Karpas-422 (cell line): ENCODE measurements around the gene TUBB4B. TPM values are rescaled to one million over a fixed set of nuclear protein-coding genes. Genes with fewer than 3 reads are reported as not detected.
A peak's percentile ranks its signal among the peaks of the same experiment; 100 is the strongest.

ENCODE experiments used
- DNase-seq: peaks from one replicate; pipeline ENCODE4 v3.0.0-alpha.2; 2015
- H2AFZ ChIP-seq: fragments of 200-600 bp; sonication (generic); 2 replicates; pipeline ENCODE4 v1.6.1; 2014; ENCODE audit warnings: antibody characterized with exemption, low read length, mixed read lengths
- H3K27ac ChIP-seq: fragments of 200-600 bp; sonication (generic); 2 replicates; pipeline ENCODE4 v1.5.1; 2014; ENCODE audit warnings: mild to moderate bottlenecking, low read length, moderate library complexity
- H3K27me3 ChIP-seq: fragments of 200-600 bp; sonication (generic); 2 replicates; pipeline ENCODE4 v1.6.1; 2014; ENCODE audit warnings: low read length, mixed read lengths
- H3K36me3 ChIP-seq: fragments of 200-600 bp; sonication (generic); 2 replicates; pipeline ENCODE4 v1.6.1; 2014; ENCODE audit warnings: low read length, mixed read lengths; ENCODE audit not compliant: insufficient read depth
- H3K4me1 ChIP-seq: fragments of 200-600 bp; sonication (generic); 2 replicates; pipeline ENCODE4 v1.6.1; 2014; ENCODE audit warnings: mild to moderate bottlenecking, low read length, mixed read lengths
- H3K4me2 ChIP-seq: fragments of 200-600 bp; sonication (generic); 2 replicates; pipeline ENCODE4 v1.6.1; 2014; ENCODE audit warnings: low read length, low read depth, mild to moderate bottlenecking; ENCODE audit not compliant: poor library complexity, severe bottlenecking
- H3K4me3 ChIP-seq: fragments of 200-600 bp; sonication (generic); 2 replicates; pipeline ENCODE4 v1.5.1; 2014; ENCODE audit warnings: mild to moderate bottlenecking, antibody characterized with exemption, low read length, mixed read lengths
- H3K79me2 ChIP-seq: fragments of 200-600 bp; sonication (generic); 2 replicates; pipeline ENCODE4 v1.6.1; 2014; ENCODE audit warnings: mild to moderate bottlenecking, low read length, mixed read lengths
- H3K9ac ChIP-seq: fragments of 200-600 bp; sonication (generic); 2 replicates; pipeline ENCODE4 v1.6.0; 2014; ENCODE audit warnings: low read length
- H3K9me2 ChIP-seq: fragments of 200-600 bp; sonication (generic), shearing (Covaris generic); replicated peaks from 2 replicates; pipeline ENCODE4 v1.6.0; 2014; ENCODE audit warnings: mild to moderate bottlenecking, low read length, moderate library complexity; ENCODE audit not compliant: insufficient read depth
- H3K9me3 ChIP-seq: fragments of 300-700, 200-600 bp; sonication (generic); 2 replicates; pipeline ENCODE4 v1.6.1; 2014; ENCODE audit warnings: low read length, mixed read lengths
- H4K20me1 ChIP-seq: fragments of 200-600 bp; sonication (generic); 2 replicates; pipeline ENCODE4 v1.6.1; 2014; ENCODE audit warnings: mild to moderate bottlenecking, antibody characterized with exemption, low read length, low read depth; ENCODE audit not compliant: insufficient read depth
- total RNA-seq: library from RNA; depleted of rRNA; stranded (reverse); fragments of >200 nt; shearing (Covaris generic); gene quantifications from 2 replicates; pipeline ENCODE4 v1.2.3, GENCODE V29; 2014; ENCODE audit warnings: low replicate concordance

TUBB4B gene
- total RNA-seq, 1 experiment from 2014 or later: 97.1 TPM

DNA sequence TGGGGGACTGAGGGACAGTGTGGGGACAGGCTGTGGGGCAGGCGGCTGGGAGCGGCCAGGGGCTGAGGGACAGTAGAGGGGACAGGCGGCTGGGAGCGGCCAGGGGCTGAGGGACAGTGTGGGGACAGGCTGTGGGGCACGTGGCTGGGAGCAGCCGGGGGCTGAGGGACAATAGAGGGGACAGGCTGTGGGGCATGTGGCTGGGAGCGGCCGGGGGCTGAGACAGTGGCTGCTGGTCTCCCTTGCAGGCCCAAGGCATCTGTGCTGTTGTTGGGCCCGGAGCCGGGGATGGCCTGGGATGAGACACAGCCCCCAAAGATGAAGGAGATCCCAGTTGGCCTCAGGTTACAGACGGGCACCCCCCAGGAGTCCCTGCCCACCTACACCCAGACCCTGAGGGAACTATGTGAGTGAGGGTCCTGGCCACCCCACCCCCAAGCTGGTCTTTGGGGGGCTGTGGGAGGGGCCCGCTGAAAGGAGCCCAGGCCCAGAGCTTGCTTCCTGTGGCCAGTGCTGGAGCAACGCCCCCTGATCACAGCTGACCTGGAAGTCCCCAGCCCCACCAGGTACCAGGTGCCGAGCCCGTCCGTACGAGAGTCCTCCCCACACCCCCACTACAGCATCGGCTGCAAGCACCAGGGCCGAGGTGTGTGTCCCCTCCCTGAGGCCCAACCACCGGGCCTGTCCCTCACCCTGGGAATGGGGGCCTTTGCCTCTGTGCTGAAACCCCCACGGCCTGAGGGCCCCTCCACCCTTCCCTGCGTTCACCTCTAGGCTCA, 10.6 kb downstream of the TUBB4B start:
- no peaks in the 10 kb centered on the region for H3K9me3 ChIP-seq
- no peaks in the 10 kb centered on the region for H3K9me2 ChIP-seq
- H3K9ac ChIP-seq: no peak overlapping the region
- peaks cover 14% of the 10 kb centered on the region for H3K79me2 ChIP-seq
- H3K27ac ChIP-seq: no peak overlapping the region
- H3K4me1 ChIP-seq: peaks cover 39% of the 10 kb centered on the region
- H3K4me2 ChIP-seq: peak overlapping the region; percentile 92
- peaks cover 11% of the 10 kb centered on the region; the same call in 1 of the 2 replicates for H4K20me1 ChIP-seq
- no peaks in the 10 kb centered on the region for H3K27me3 ChIP-seq
- H2AFZ ChIP-seq: no peak overlapping the region
- no peak overlapping the region for H3K4me3 ChIP-seq
- DNase-seq: no peak
- peaks cover 4% of the 10 kb centered on the region for H3K36me3 ChIP-seq

DNA sequence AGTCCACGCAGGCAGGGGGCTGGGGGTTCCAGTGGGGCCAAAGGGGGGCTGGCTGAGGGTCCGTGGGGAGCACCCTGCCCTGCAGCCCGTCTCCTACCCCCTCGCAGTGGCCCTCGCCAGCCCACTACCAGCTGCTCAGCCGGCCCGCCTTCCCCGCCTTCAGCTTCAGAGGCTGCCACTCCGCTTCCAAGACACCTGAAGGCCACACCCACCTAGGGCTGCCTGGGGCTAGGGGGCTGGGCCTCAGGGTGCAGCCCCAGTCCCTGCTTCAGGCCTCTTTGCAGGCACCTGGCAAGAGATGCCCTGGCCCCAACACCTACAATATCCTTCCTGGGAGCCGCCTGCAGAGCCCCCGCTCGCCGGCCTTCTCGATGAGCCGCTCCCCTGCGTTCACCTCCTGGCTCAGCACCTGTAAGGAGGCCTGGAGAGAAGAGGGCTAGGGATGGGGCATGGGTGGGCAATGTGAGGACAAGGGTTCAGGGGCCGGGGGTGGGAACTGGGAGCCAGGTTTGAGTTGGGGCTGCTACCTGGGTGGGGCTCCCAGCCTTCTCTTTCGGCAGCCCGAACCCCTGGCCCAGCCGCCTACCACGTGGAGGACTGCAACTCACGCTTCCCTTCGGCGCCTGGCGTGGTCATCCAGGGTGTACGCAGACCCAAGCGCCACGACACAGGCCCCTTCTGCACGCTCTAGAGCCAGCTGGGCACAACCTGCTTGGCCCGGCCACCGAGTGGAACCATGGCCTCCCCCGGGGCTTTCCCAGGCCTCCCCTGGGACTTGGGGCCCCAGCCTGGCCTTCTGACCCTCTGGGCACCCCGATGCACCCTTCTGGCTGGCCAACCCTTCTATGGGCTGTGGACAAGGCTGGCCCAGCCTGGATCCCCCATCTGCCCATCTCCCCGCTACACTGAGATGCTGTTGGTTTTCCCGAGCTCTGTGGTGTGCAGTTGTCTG, 11.7 kb downstream of the TUBB4B start:
- peaks cover 14% of the 10 kb centered on the region; the same call in 1 of the 2 replicates for H4K20me1 ChIP-seq
- peaks cover 19% of the 10 kb centered on the region for H3K79me2 ChIP-seq
- H3K9ac ChIP-seq: peak overlapping the region; percentile 81
- peaks cover 8% of the 10 kb centered on the region for H3K36me3 ChIP-seq
- H3K4me2 ChIP-seq: peak overlapping the region; percentile 92
- H2AFZ ChIP-seq: peak overlapping the region; percentile 27; the same call in 1 of the 2 replicates
- H3K4me3 ChIP-seq: peak overlapping the region; percentile 69; the same call in 1 of the 2 replicates
- H3K9me3 ChIP-seq: no peaks in the 10 kb centered on the region
- peak; percentile 86 for DNase-seq
- H3K4me1 ChIP-seq: peaks cover 46% of the 10 kb centered on the region
- H3K27ac ChIP-seq: no peak overlapping the region
- H3K9me2 ChIP-seq: no peaks in the 10 kb centered on the region
- no peaks in the 10 kb centered on the region for H3K27me3 ChIP-seq

DNA sequence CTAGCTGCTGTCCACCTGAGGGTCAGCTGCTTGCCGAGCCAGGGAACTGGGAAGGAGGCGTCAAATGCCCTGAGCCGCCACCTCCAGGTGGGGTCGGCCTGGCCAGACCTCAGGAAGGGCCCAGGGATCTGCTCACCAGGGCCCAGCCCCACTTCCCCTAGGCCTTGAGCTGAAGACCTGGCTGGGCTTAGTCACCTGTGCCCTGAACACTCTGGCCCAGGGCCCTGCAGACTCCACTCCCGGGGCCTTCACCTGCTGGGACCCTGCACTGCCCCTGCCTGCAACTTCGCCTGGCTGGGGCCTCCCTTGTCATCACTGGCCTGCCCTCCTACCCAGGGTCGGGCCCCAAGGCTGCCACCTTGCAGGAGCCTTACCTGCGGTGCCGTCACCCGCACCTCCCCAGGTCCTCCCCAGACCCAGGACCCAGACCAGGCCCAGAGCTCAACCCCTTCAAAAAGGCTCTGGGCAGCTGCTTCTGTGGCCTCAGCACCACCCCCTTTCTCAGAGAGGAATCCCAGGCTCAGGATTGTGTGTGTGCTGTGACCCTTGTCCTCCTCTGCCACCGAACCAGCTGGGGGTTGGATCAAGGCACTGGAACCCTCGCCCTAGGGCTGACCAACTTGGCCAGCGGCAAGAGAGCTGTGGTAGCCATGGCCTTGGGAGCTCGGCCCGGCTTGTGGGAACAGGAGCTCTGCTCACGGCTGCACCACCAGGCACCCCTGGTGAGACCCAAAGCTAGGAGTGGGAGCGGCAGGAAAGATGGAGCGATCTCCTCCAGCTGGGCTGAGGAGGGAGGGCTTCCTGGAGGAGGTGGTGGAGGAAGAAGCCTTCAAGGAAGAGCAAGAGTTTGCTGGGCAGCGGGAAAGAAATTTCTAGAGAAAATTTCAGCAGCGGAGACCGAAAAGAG, 12.9 kb downstream of the TUBB4B start:
- Histone ChIP-seq H3K9me3 (no peaks in the 10 kb centered on the region), H2AFZ (no peak overlapping the region), H3K27ac (no peak overlapping the region), H3K27me3 (no peaks in the 10 kb centered on the region), H3K9ac (peak overlapping the region; percentile 81), H3K4me3 (peak overlapping the region; percentile 69), H4K20me1 (peaks cover 14% of the 10 kb centered on the region; the same call in 1 of the 2 replicates), H3K36me3 (peaks cover 12% of the 10 kb centered on the region), H3K79me2 (peaks cover 19% of the 10 kb centered on the region), H3K9me2 (no peaks in the 10 kb centered on the region), H3K4me2 (peak overlapping the region; percentile 92), H3K4me1 (peaks cover 50% of the 10 kb centered on the region)
- no peak for DNase-seq

DNA sequence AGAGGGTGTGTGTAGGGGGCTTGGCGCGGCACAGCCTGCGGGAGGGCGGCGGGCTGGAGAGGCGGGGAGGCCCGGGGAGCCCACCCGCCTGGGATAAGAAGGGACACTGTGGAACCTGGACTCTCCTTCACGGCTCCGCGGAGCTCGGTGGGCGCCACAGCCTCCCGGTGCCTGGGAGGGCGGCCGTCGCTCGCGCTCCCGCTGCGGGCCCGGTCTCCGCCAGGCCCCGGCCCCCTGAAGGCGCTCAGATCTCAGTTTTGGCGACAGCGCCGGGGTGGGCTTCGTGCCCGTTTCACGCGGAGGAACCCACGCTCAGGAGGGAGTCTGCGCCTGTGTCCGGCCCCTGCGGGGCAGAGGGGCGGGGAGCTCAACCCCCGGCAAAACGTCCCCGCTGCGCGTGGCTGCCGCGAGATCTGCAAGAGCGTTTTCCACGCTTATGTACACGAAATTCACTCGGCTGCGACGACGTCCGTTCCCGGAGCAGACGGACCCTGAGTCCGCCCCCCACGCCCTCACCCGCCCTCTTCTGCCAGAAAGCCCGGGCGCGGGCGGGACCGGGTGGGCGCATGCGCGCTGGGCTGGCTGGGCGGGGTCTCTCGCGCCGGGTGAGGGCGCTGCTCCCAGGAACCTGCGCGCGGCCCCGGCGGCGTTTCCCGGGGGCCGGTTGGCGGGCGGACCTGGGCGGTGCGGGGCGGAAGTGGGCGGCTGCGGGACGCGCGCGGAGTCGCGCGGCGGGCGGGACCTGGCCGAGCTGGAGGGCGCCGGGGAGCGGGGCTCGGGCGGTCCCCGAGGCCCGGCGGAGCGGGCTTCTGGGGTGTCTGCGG, 13.7 kb downstream of the TUBB4B start, which contains the start of gene NELFB:
Gene NELFB, plus strand, starts transcription at position 704 of the 824 bp plus-strand sequence.
- H3K9me3 ChIP-seq: no peaks in the 10 kb centered on the region
- no peaks in the 10 kb centered on the region for H3K27me3 ChIP-seq
- H3K4me3 ChIP-seq: peak within 1 kb of the TSS; percentile 99
- peak; percentile 97 for DNase-seq
- H3K79me2 ChIP-seq: peaks cover 19% of the 10 kb centered on the region
- peaks cover 16% of the 10 kb centered on the region for H3K36me3 ChIP-seq
- H3K27ac ChIP-seq: peak within 1 kb of the TSS; percentile 54
- peak within 1 kb of the TSS; percentile 92 for H3K4me2 ChIP-seq
- H3K4me1 ChIP-seq: peaks cover 50% of the 10 kb centered on the region
- H2AFZ ChIP-seq: no peak within 1 kb of the TSS; the same call in 1 of the 2 replicates
- peaks cover 14% of the 10 kb centered on the region; the same call in 1 of the 2 replicates for H4K20me1 ChIP-seq
- no peaks in the 10 kb centered on the region for H3K9me2 ChIP-seq
- peak within 1 kb of the TSS; percentile 95 for H3K9ac ChIP-seq

DNA sequence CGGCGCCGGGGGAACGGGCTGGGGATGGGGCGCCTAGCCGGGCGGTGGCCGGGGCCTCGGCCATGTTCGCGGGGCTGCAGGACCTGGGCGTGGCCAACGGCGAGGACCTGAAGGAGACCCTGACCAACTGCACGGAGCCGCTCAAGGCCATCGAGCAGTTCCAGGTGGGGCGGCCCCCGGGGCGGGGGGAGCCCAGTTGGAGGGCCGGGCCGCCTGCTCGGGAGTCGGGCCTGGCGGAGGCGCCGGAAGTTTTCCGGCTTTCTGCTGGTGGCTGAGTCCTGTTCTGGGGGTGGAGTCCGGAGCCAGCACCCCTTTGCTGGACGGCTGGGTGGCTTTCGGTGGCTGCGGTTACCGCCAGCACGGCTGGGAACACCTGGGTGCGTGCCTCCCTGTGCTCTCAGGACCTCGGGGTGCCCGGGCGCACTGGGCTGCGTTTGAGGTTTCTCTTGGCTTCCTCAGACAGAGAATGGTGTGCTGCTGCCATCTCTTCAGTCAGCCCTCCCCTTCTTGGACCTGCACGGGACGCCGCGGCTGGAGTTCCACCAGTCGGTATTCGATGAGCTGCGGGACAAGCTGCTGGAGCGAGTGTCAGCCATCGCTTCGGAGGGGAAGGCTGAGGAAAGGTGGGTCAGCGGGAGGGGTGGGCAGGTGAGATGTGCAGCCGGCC, 14.5 kb downstream of the TUBB4B start:
- Histone ChIP-seq H3K36me3 (peaks cover 16% of the 10 kb centered on the region), H4K20me1 (peaks cover 14% of the 10 kb centered on the region; the same call in 1 of the 2 replicates), H3K9ac (peak overlapping the region; percentile 95), H3K4me3 (peak overlapping the region; percentile 99), H3K4me1 (peaks cover 50% of the 10 kb centered on the region), H3K79me2 (peaks cover 19% of the 10 kb centered on the region), H3K9me3 (no peaks in the 10 kb centered on the region), H3K9me2 (no peaks in the 10 kb centered on the region), H3K27me3 (no peaks in the 10 kb centered on the region), H3K4me2 (peak overlapping the region; percentile 75), H3K27ac (peak overlapping the region; percentile 54), H2AFZ (no peak overlapping the region)
- DNase-seq: peak; percentile 69

DNA sequence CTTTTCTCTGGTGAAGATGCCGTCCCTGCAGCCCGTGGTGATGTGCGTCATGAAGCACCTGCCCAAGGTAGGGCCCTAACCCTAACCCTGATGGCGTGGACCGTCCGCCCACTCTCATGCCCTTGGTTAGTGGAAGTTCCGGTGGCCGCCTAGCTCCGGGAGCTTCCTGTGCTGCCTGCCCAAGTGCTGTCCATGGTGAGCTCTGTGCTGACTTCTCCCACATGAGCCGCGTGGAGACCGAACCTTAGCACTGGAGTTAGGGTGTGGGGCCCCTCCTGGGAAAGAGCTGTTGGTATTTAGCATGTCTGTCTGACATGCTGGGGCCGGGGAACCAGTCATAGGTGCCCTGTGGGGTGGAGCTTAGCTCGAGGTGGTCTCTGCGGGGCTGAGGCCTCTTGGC, 15.3 kb downstream of the TUBB4B start:
- no peak for DNase-seq
- Histone ChIP-seq H3K27me3 (no peaks in the 10 kb centered on the region), H3K9me2 (no peaks in the 10 kb centered on the region), H3K79me2 (peaks cover 19% of the 10 kb centered on the region), H3K9ac (peak overlapping the region; percentile 95), H3K4me3 (peak overlapping the region; percentile 99), H3K27ac (no peak overlapping the region), H3K4me2 (peak overlapping the region; percentile 75), H3K36me3 (peaks cover 16% of the 10 kb centered on the region), H3K4me1 (peaks cover 50% of the 10 kb centered on the region), H2AFZ (no peak overlapping the region), H3K9me3 (no peaks in the 10 kb centered on the region), H4K20me1 (peaks cover 14% of the 10 kb centered on the region; the same call in 1 of the 2 replicates)
